ENCODE data around the gene GCLC. TPM values are rescaled to one million over a fixed set of nuclear protein-coding genes. Genes with fewer than 3 reads are reported as not detected.

Gene GCLC
- total and polyA plus RNA-seq, 2 donors, result 17.1 to 17.4 TPM

DNA sequence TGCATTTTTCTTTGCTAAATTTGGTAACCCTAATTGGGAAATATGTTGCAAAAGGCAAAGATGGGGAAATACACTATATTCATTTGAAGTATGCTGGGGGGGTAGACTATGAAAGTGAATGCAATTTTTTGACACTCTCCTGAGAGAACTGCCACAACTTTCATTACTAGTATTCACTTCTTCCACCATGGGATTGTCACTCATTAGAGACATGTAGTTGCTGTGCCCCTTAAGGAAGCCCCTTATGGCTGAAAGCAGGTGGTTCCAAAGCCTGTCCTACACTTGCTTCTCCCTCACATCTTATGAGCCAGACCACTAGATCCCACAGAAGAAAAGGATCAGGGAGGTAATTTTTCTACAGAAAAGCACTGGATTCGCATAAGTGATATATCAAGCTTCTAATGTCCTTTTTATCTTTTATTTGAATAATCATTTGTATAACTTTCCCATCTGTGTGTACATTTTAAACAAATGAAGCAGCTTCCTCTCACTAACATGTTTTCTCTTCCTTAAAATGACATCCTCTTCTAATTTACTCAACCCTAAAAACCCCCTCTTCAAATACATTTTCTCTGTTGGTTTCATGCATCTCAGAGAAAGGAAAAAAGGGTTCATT, 83.8 kb downstream of the GCLC start:
- no peaks in the 10 kb centered on the region for H3K4me1 ChIP-seq (ENCODE audit: control insufficient read depth in 2 of 2, insufficient read depth in 2 of 2, low read length in 2 of 2)
- H3K9me3 ChIP-seq (ENCODE audit: control insufficient read depth in 2 of 2, insufficient read depth in 1 of 2, low read length in 1 of 2), result no peaks in the 10 kb centered on the region
- H3K27me3 ChIP-seq (ENCODE audit: control insufficient read depth in 2 of 2, insufficient read depth in 1 of 2, low read length in 1 of 2), result no peaks in the 10 kb centered on the region
- H3K27ac ChIP-seq (ENCODE audit: low read depth in 1 of 2, low read length in 1 of 2), result no peak overlapping the region
- no peaks in the 10 kb centered on the region for H3K36me3 ChIP-seq (ENCODE audit: control insufficient read depth in 2 of 2, insufficient read depth in 2 of 2, low read length in 1 of 2)
- WGBS, result 99% methylated on average over 1 of the region's 1 CpG
- no peak for DNase-seq (ENCODE audit: low read depth in 6 of 9, low spot score in 9 of 9)
- no peak overlapping the region for H3K4me3 ChIP-seq (ENCODE audit: low read length in 2 of 2)

DNA sequence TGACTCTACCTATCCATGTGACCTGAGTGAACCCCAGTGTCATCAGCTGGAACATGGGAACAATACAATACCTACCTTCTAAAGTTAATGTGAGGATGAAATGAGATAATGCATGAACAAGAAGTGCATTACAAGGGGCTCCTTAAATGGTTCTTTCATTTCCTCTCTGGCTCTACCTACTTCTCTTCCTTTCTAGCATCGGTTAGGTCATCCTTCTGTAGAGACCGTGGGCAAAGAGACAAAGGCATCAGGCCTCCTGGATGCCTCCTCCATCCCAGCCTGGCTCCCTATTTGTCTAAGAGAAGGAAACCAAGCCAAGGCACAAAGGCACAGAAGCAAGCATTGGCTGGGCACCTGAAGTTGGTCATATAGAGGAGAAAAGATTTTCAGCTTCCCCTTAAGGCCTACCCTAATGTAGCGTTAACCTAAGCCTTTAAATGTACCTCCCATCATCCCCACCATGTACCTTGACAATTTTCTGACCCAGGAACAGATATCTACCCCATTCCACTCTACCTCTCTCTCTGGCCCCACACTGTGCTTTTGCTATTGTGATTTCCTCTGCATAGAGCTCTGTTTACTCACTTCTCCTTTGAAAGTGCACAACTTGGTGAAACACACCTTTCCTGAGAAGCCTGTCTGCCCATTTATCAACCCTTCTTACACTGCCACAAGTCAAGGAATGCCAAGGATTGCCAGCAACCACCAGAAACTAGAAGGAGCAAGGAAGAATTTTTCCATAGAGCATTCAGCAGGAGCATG, 86.6 kb downstream of the GCLC start:
- H3K4me1 ChIP-seq (ENCODE audit: control insufficient read depth in 2 of 2, insufficient read depth in 2 of 2, low read length in 2 of 2), result no peaks in the 10 kb centered on the region
- H3K27ac ChIP-seq (ENCODE audit: low read depth in 1 of 2, low read length in 1 of 2), result no peak overlapping the region
- no peaks in the 10 kb centered on the region for H3K36me3 ChIP-seq (ENCODE audit: control insufficient read depth in 2 of 2, insufficient read depth in 2 of 2, low read length in 1 of 2)
- H3K27me3 ChIP-seq (ENCODE audit: control insufficient read depth in 2 of 2, insufficient read depth in 1 of 2, low read length in 1 of 2), result no peaks in the 10 kb centered on the region
- H3K4me3 ChIP-seq (ENCODE audit: low read length in 2 of 2), result no peak overlapping the region
- H3K9me3 ChIP-seq (ENCODE audit: control insufficient read depth in 2 of 2, insufficient read depth in 1 of 2, low read length in 1 of 2), result no peaks in the 10 kb centered on the region
- WGBS, result 95% methylated on average over 3 of the region's 3 CpGs
- DNase-seq (ENCODE audit: low read depth in 6 of 9, low spot score in 9 of 9), result no peak

DNA sequence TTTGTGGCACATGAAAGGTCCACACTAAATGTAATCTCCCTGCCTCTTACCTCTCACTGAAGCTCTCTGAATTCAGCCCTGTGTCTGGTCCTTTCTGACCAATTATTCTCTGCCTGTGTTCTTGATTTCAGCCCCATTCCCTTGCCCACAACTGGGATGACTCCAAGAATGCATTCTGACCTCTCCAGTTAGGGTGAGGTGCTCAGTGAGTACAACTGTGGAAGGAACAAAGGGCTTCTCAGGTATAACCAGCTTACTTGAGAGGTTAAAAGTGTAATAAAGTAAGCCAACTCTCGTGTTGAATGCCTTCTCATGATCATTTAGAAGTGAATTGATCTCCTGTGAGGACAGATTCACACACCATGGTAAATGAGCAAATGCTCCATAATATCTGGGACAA, 88.1 kb downstream of the GCLC start:
- no peaks in the 10 kb centered on the region for H3K36me3 ChIP-seq (ENCODE audit: control insufficient read depth in 2 of 2, insufficient read depth in 2 of 2, low read length in 1 of 2)
- H3K4me1 ChIP-seq (ENCODE audit: control insufficient read depth in 2 of 2, insufficient read depth in 2 of 2, low read length in 2 of 2), result no peaks in the 10 kb centered on the region
- H3K27me3 ChIP-seq (ENCODE audit: control insufficient read depth in 2 of 2, insufficient read depth in 1 of 2, low read length in 1 of 2), result no peaks in the 10 kb centered on the region
- 90% methylated on average over 1 of the region's 1 CpG for WGBS
- DNase-seq (ENCODE audit: low read depth in 6 of 9, low spot score in 9 of 9), result no peak
- no peak overlapping the region for H3K4me3 ChIP-seq (ENCODE audit: low read length in 2 of 2)
- H3K9me3 ChIP-seq (ENCODE audit: control insufficient read depth in 2 of 2, insufficient read depth in 1 of 2, low read length in 1 of 2), result no peaks in the 10 kb centered on the region
- no peak overlapping the region for H3K27ac ChIP-seq (ENCODE audit: low read depth in 1 of 2, low read length in 1 of 2)

DNA sequence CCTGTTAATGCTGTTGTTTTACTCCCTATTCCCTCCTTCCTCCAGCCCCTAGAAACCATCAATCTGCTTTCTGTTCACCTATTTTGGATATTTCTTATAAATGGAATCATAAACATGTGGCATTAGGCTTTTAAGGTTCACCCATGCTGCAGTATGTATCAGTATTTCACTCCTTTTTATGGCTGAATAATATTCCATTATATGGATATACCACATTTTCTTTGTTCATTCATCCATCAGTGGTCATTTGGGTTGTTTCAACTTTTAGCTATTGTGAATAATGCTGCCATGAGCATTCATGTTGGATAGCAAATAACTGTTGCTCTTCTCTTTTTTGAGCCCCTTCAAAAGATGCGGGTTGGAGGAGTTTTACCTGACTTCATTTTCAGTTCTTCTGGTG, 89.2 kb downstream of the GCLC start:
- H3K27ac ChIP-seq (ENCODE audit: low read depth in 1 of 2, low read length in 1 of 2), result no peak overlapping the region
- H3K4me1 ChIP-seq (ENCODE audit: control insufficient read depth in 2 of 2, insufficient read depth in 2 of 2, low read length in 2 of 2), result no peaks in the 10 kb centered on the region
- 100% methylated on average over 1 of the region's 1 CpG for WGBS
- H3K27me3 ChIP-seq (ENCODE audit: control insufficient read depth in 2 of 2, insufficient read depth in 1 of 2, low read length in 1 of 2), result no peaks in the 10 kb centered on the region
- no peaks in the 10 kb centered on the region for H3K36me3 ChIP-seq (ENCODE audit: control insufficient read depth in 2 of 2, insufficient read depth in 2 of 2, low read length in 1 of 2)
- DNase-seq (ENCODE audit: low read depth in 6 of 9, low spot score in 9 of 9), result no peak
- H3K4me3 ChIP-seq (ENCODE audit: low read length in 2 of 2), result no peak overlapping the region
- no peaks in the 10 kb centered on the region for H3K9me3 ChIP-seq (ENCODE audit: control insufficient read depth in 2 of 2, insufficient read depth in 1 of 2, low read length in 1 of 2)

DNA sequence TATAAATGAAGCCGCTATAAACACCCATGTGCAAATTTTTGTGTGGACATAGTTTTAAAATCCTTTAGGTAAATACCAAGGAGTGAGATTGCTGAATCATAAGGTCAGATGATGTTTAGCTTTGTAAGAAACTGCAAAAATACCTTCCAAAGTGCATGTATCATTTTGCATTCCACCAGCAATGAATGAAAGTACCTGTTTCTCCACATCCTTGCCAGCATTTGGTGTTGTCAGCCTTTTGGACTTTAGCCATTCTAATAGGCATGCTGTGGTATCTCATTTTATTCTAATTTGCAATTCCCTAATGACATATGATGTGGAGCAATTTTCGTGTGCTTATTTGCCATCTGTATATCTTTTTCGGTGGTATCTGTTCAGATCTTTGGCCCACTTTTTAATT, 93.7 kb downstream of the GCLC start:
- H3K4me1 ChIP-seq (ENCODE audit: control insufficient read depth in 2 of 2, insufficient read depth in 2 of 2, low read length in 2 of 2), result no peaks in the 10 kb centered on the region
- no peaks in the 10 kb centered on the region for H3K9me3 ChIP-seq (ENCODE audit: control insufficient read depth in 2 of 2, insufficient read depth in 1 of 2, low read length in 1 of 2)
- DNase-seq (ENCODE audit: low read depth in 6 of 9, low spot score in 9 of 9), result no peak
- H3K36me3 ChIP-seq (ENCODE audit: control insufficient read depth in 2 of 2, insufficient read depth in 2 of 2, low read length in 1 of 2), result no peaks in the 10 kb centered on the region
- 98% methylated on average over 3 of the region's 3 CpGs for WGBS
- H3K27me3 ChIP-seq (ENCODE audit: control insufficient read depth in 2 of 2, insufficient read depth in 1 of 2, low read length in 1 of 2), result no peaks in the 10 kb centered on the region
- H3K4me3 ChIP-seq (ENCODE audit: low read length in 2 of 2), result no peak overlapping the region
- no peak overlapping the region for H3K27ac ChIP-seq (ENCODE audit: low read depth in 1 of 2, low read length in 1 of 2)

DNA sequence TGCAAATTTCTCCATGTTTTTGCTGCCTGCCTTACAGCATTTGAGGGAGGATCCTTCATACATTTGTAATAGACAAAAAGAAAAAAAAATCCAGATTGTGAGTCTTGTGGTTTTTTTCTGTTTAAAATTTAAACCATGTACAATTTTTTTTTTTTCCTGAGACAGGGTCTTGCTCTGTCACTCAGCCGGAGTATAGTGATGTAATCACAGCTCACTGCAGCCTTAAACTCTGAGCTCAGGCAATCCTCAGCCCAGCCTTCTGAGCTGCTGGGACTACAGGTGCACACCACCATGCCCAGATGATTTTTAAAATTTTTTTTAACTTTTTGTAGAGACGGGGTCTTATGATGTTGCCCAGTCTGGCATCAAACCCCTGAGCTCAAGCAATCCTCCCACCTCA, 97.0 kb downstream of the GCLC start:
- Histone ChIP-seq H3K4me3 (ENCODE audit: low read length in 2 of 2) (no peak overlapping the region), H3K27ac (ENCODE audit: low read depth in 1 of 2, low read length in 1 of 2) (no peak overlapping the region), H3K4me1 (ENCODE audit: control insufficient read depth in 2 of 2, insufficient read depth in 2 of 2, low read length in 2 of 2) (no peaks in the 10 kb centered on the region), H3K27me3 (ENCODE audit: control insufficient read depth in 2 of 2, insufficient read depth in 1 of 2, low read length in 1 of 2) (no peaks in the 10 kb centered on the region), H3K36me3 (ENCODE audit: control insufficient read depth in 2 of 2, insufficient read depth in 2 of 2, low read length in 1 of 2) (no peaks in the 10 kb centered on the region), H3K9me3 (ENCODE audit: control insufficient read depth in 2 of 2, insufficient read depth in 1 of 2, low read length in 1 of 2) (no peaks in the 10 kb centered on the region)
- WGBS, result 90% methylated on average over 2 of the region's 2 CpGs
- no peak for DNase-seq (ENCODE audit: low read depth in 6 of 9, low spot score in 9 of 9)

Other genes starting within 250 kb of the GCLC start
- gene ELOVL5, start 196.2 kb downstream of the GCLC start, total RNA-seq, result 75.6 TPM
- gene ELOVL5, start 196.2 kb downstream of the GCLC start, polyA plus RNA-seq, result 62.8 TPM
- gene KLHL31, start 120.7 kb upstream of the GCLC start, total RNA-seq, result 0.24 TPM
- 0.71 TPM for gene KLHL31, start 120.7 kb upstream of the GCLC start, polyA plus RNA-seq
- gene LRRC1, start 249.9 kb upstream of the GCLC start, total RNA-seq, result 21.6 TPM
- gene LRRC1, start 249.9 kb upstream of the GCLC start, polyA plus RNA-seq, result 21.7 TPM

Data from thymus (tissue), 11 donors.